B cell (primary cell): Measurements from ENCODE around the gene TUBA4B. TPM values are rescaled to one million over a fixed set of nuclear protein-coding genes. Genes with fewer than 3 reads are reported as not detected.

Experiments used
- ATAC-seq: fragments of 200-7000 bp; cut with Tn5 transposase; one replicate; pipeline ENCODE4 v1.10.0; 2021; ENCODE audit warnings: low read depth, mild to moderate bottlenecking, moderate number of reproducible peaks, moderate library complexity
- CTCF ChIA-PET: fragments of 350-600 bp; sonication (Branson Sonifier 250); formaldehyde crosslinking; loops from one replicate; lab custom pipeline; 2021; ENCODE audit warnings: antibody characterized with exemption, inconsistent platforms; lab: Charles Lee
- POLR2A ChIA-PET: fragments of 350-600 bp; sonication (Branson Sonifier 250); formaldehyde crosslinking; loops from one replicate; lab custom pipeline; 2021; ENCODE audit warnings: antibody characterized with exemption; lab: Charles Lee
- DNase-seq: peaks from one replicate; pipeline ENCODE4 v3.0.0; 2013
- H2AFZ ChIP-seq: 2 replicates; pipeline ENCODE4 v1.6.1; 2012; ENCODE audit warnings: mild to moderate bottlenecking, low read depth, low read length; ENCODE audit not compliant: insufficient read depth, poor library complexity, severe bottlenecking
- H3K27ac ChIP-seq, 2 donors: 1 replicate in 1 of 2; 2 replicates in 1 of 2; pipeline ENCODE4 v1.5.1; 2012 to 2013; ENCODE audit warnings: low read length in 2 of 2, mild to moderate bottlenecking in 2 of 2, moderate library complexity in 1 of 2
- H3K27me3 ChIP-seq, 4 experiments: fragments of 200-600 bp in 1 of 4; sonication (generic) in 1 of 4; replicated peaks in 1 of 4; 1 replicate in 2 of 4; 2 replicates in 2 of 4; pipeline versions ENCODE4 v1.6.1 to v1.7.0; 2013 to 2016; ENCODE audit warnings: low read length in 3 of 4, mild to moderate bottlenecking in 2 of 4, mixed read lengths in 1 of 4, moderate library complexity in 1 of 4; ENCODE audit not compliant: insufficient read depth in 4 of 4, control insufficient read depth in 3 of 4; ENCODE audit errors: control extremely low read depth in 1 of 4
- H3K36me3 ChIP-seq, 2 experiments: replicated peaks in 1 of 2; 1 replicate in 1 of 2; 2 replicates in 1 of 2; pipeline versions ENCODE4 v1.6.1 to v1.7.1; 2013; ENCODE audit warnings: low read length in 1 of 2; ENCODE audit not compliant: insufficient read depth in 2 of 2, control insufficient read depth in 1 of 2; ENCODE audit errors: control extremely low read depth in 1 of 2, extremely low read depth in 1 of 2
- H3K4me1 ChIP-seq, 2 donors: fragments of 200-600 bp in 1 of 2; sonication (generic) in 1 of 2; 1 replicate in 1 of 2; 2 replicates in 1 of 2; pipeline versions ENCODE4 v1.5.1 to v1.6.1; 2013 to 2017; ENCODE audit warnings: low read length in 2 of 2; ENCODE audit not compliant: control insufficient read depth in 2 of 2, insufficient read depth in 2 of 2
- H3K4me2 ChIP-seq: replicated peaks from 2 replicates; pipeline ENCODE3; 2012; ENCODE audit warnings: mild to moderate bottlenecking, low read depth, low read length; ENCODE audit not compliant: poor library complexity, severe bottlenecking
- H3K4me3 ChIP-seq, 5 experiments: fragments of 200-600 bp in 1 of 5; sonication (generic) in 1 of 5; 1 replicate in 3 of 5; 2 replicates in 2 of 5; pipeline versions ENCODE4 v1.5.1 to v1.7.0; 2011 to 2016; ENCODE audit warnings: low read length in 4 of 5, mild to moderate bottlenecking in 4 of 5, low read depth in 2 of 5, control low read depth in 1 of 5, moderate library complexity in 1 of 5; ENCODE audit not compliant: insufficient read depth in 1 of 5; ENCODE audit errors: control extremely low read depth in 1 of 5, extremely low read depth in 1 of 5
- H3K79me2 ChIP-seq: fragments of 200-600 bp; sonication (generic); one replicate; pipeline ENCODE4 v1.6.0; 2016; ENCODE audit warnings: low read length; ENCODE audit not compliant: control insufficient read depth, insufficient read depth
- H3K9ac ChIP-seq: fragments of 200-600 bp; sonication (generic); 2 replicates; pipeline ENCODE4 v1.6.1; 2017; ENCODE audit warnings: mild to moderate bottlenecking, low read length, moderate library complexity
- H3K9me3 ChIP-seq, 3 donors: one replicate each; pipeline versions ENCODE4 v1.6.1 to v1.7.1; 2013; ENCODE audit warnings: low read length in 2 of 3; ENCODE audit not compliant: control insufficient read depth in 2 of 3, insufficient read depth in 1 of 3; ENCODE audit errors: control extremely low read depth in 1 of 3
- H4K20me1 ChIP-seq: 2 replicates; pipeline ENCODE4 v1.6.0; 2012; ENCODE audit warnings: mild to moderate bottlenecking, low read length; ENCODE audit not compliant: insufficient read depth, control insufficient read depth, poor library complexity, severe bottlenecking
- H3K27ac Mint-ChIP-seq: one replicate; pipeline ENCODE4 v1.8.0; 2021; ENCODE audit warnings: mixed read lengths
- H3K27me3 Mint-ChIP-seq: one replicate; pipeline ENCODE4 v1.8.0; 2021; ENCODE audit warnings: mixed read lengths
- H3K4me1 Mint-ChIP-seq: one replicate; pipeline ENCODE4 v1.8.0; 2021; ENCODE audit warnings: mixed read lengths
- H3K4me3 Mint-ChIP-seq: one replicate; pipeline ENCODE4 v1.8.0; 2021; ENCODE audit warnings: mixed read lengths
- H3K9me3 Mint-ChIP-seq: one replicate; pipeline ENCODE4 v1.8.0; 2022; ENCODE audit warnings: mixed read lengths; ENCODE audit not compliant: insufficient read depth
- EZH2 ChIP-seq: IDR thresholded peaks from 2 replicates; pipeline ENCODE4 v1.6.1; 2012; ENCODE audit warnings: borderline replicate concordance, low read depth, mild to moderate bottlenecking, moderate library complexity, low read length; ENCODE audit not compliant: insufficient read depth, poor library complexity, severe bottlenecking
- WGBS: methylation state at CpG from one replicate; pipeline ENCODE4 v1.1.5; 2013; ENCODE audit warnings: missing lambda C conversion rate; ENCODE audit not compliant: insufficient coverage; 5-methylcytosine and 5-hydroxymethylcytosine counted together
- intact Hi-C: fragments of 100-400 bp; cut with micrococcal nuclease; formaldehyde crosslinking; loops from one replicate; pipeline ENCODE4 v1.10.0; 2022
- polyA plus RNA-seq: library from polyadenylated mRNA; depleted of rRNA; stranded (reverse); fragments of >200 nt; gene quantifications from 2 replicates; pipeline ENCODE4 v1.2.3, GENCODE V29; 2012
- total RNA-seq, 2 donors: library from RNA; stranded (reverse); fragments of 120-200 nt in 1 of 2; gene quantifications; 1 replicate in 1 of 2; 2 replicates in 1 of 2; pipeline versions ENCODE4 v1.2.3 to v1.2.4, GENCODE V29; 2013 to 2022
- TF ChIP-seq, protein P1 (sequence below): fragments of 200-600 bp; IDR thresholded peaks from one replicate; pipeline ENCODE4 v1.8.0; 2022; ENCODE audit warnings: antibody characterized with exemption, mild to moderate bottlenecking

The TUBA4B gene
- total and polyA plus RNA-seq, 2 donors (not counting 1 experiment from before 2014, with no cell fraction given) = not detected

DNA sequence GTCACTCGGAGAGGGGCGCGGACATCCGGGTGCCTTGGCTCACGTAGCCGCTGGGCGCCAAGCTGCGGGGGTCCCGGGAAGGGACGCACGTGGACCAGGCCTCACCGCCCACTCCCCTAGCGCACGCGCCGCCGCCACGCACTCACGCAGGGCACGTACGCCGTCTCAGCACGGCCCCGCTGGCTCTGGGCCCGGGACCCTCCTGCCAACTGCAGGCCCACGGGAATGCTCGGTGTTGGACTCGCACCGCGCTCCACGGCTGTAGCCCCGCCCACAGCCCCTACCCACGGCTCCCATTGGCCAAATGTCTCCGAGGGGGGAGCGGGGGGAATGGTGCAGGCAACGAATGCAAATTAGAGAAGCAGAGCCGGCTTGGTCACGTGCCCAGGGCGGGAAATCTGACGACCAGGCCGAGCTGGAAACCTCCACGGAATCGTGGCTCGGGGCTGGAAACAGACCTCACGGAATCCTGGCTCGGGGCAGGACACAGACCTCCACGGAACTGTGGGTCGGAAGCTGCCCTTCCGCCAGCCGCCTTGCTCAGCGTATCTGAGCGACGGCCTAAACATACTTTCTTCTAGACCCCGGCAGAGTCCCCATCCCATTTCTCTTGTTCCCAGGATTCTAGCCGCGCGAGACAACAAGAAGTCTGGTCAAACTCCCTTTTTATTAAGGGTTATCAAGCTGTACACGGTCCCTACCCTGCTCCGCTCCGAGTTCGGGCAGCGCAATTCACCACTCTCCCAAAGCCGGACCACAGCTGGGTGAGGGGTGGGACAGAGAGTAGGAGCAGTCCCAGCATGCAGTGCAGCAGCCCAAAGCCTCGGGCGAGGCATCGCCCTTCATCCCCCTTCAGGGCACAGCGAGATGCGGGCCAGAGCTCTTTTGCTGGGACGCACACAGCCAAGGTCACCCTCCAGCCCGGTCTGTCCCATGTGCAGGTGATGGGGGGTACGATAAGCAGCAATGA is 34.0 kb upstream of the TUBA4B start, which contains the start of gene ABCB6:
ABCB6 (minus strand) TSS at position 227 of the 970 bp plus-strand sequence. CDS start 285 bp downstream, outside the sequence.
- CTCF ChIA-PET = interaction anchor here (1.0 to 4.3 kb wide), 8 partner anchors 13 to 76 kb away, joined by 3 to 26 read pairs (median 8); partner anchors contain the start of genes CNPPD1, SLC23A3, TUBA4B and ZFAND2B
- POLR2A ChIA-PET = interaction anchor here (0.7 to 3.0 kb wide), 8 partner anchors 11 to 76 kb away, joined by 3 to 30 read pairs (median 8); partner anchors contain the start of genes ANKZF1, ATG9A, CNPPD1 and DNAJB2
- intact Hi-C loops = loop anchor here (1.0 to 2.0 kb wide), 6 partner anchors 10 to 76 kb away; partner anchors contain the start of genes ANKZF1, ATG9A, DNAJB2 and NHEJ1
- Mint-ChIP-seq H3K9me3 (no peaks in the 10 kb centered on the region), H3K27ac (peak within 1 kb of the TSS; percentile 86), H3K4me3 (peak within 1 kb of the TSS; percentile 87), H3K27me3 (no peaks in the 10 kb centered on the region), H3K4me1 (peaks cover 20% of the 10 kb centered on the region)
- Histone ChIP-seq H3K36me3 (peaks cover 5 to 40% of the 10 kb centered on the region in 2 experiments), H3K9ac (peak within 1 kb of the TSS; percentile 68), H3K27me3 (no peaks in the 10 kb centered on the region), H3K9me3 (no peaks in the 10 kb centered on the region), H3K4me2 (peak within 1 kb of the TSS; percentile 91), H4K20me1 (peaks cover 38% of the 10 kb centered on the region), H3K4me1 (peaks cover 17 to 21% of the 10 kb centered on the region in 2 donors), H3K27ac (peak within 1 kb of the TSS; percentile 0 to 55), H3K4me3 (peak within 1 kb of the TSS; percentile 51 to 74 (median 66)), H3K79me2 (no peaks in the 10 kb centered on the region), H2AFZ (peak within 1 kb of the TSS; percentile 68)
- WGBS = 19% methylated on average over 71 of the region's 71 CpGs
- ATAC-seq (peak; percentile 95), DNase-seq (peak; percentile 92)
- TF ChIP-seq, protein P1, sequence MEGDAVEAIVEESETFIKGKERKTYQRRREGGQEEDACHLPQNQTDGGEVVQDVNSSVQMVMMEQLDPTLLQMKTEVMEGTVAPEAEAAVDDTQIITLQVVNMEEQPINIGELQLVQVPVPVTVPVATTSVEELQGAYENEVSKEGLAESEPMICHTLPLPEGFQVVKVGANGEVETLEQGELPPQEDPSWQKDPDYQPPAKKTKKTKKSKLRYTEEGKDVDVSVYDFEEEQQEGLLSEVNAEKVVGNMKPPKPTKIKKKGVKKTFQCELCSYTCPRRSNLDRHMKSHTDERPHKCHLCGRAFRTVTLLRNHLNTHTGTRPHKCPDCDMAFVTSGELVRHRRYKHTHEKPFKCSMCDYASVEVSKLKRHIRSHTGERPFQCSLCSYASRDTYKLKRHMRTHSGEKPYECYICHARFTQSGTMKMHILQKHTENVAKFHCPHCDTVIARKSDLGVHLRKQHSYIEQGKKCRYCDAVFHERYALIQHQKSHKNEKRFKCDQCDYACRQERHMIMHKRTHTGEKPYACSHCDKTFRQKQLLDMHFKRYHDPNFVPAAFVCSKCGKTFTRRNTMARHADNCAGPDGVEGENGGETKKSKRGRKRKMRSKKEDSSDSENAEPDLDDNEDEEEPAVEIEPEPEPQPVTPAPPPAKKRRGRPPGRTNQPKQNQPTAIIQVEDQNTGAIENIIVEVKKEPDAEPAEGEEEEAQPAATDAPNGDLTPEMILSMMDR = no peak
- no peak for TF ChIP-seq EZH2
